ENCODE data around the gene KRTAP2-4. TPM values are rescaled to one million over a fixed set of nuclear protein-coding genes. Genes with fewer than 3 reads are reported as not detected.

The KRTAP2-4 gene
- total RNA-seq, 1 experiment from 2014 or later: not detected

DNA sequence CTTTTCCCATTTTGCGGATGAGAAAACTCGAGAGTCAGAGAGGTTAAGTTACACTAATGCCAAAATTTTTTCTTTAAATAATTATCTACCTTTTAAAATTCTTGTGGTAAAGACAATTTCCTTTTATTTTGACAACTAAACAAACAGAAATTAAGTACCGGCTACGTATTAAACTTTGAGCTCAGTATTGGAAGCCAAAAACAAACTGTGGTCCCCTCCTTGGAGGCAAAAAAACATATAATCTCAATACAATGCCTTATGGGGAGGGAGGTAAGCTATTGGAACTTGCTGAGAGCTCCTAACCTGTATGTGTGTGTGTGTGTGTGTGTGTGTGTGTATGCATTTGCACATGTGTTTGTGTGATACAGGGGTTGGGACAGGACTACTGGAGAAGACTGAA lies 2.2 kb downstream of the KRTAP2-4 start:
- H3K18ac ChIP-seq (ENCODE audit: insufficient read length, low read depth, low read length): no peak overlapping the region
- no peak overlapping the region for H3K9ac ChIP-seq (ENCODE audit: extremely low read depth, insufficient read length, low read length)

More for the DNA sequence above, 2.2 kb downstream of the KRTAP2-4 start:
- Histone ChIP-seq H2BK5ac (ENCODE audit: insufficient read length, low read length) (no peak overlapping the region), H3K27ac (ENCODE audit: insufficient read length, low read depth, low read length) (no peak overlapping the region), H4K20me1 (ENCODE audit: control insufficient read depth, insufficient read depth, insufficient read length) (no peaks in the 10 kb centered on the region), H2BK15ac (ENCODE audit: low read depth, low read length) (no peak overlapping the region), H3K9me3 (ENCODE audit: control insufficient read depth, low read depth, low read length) (no peaks in the 10 kb centered on the region), H3K23ac (ENCODE audit: insufficient read length, low read depth, low read length) (no peak overlapping the region), H3K4ac (ENCODE audit: low read depth, low read length) (no peak overlapping the region), H3K4me1 (ENCODE audit: insufficient read depth, low read length) (no peaks in the 10 kb centered on the region), H3K79me2 (ENCODE audit: insufficient read depth, low read length) (no peaks in the 10 kb centered on the region), H2AK5ac (ENCODE audit: insufficient read length, low read length) (no peak overlapping the region), H3K4me2 (ENCODE audit: insufficient read depth, insufficient read length, low read length) (no peak overlapping the region), H2BK120ac (ENCODE audit: low read depth, low read length, poor library complexity, severe bottlenecking) (no peak overlapping the region), H4K8ac (replicated peaks; ENCODE audit: insufficient read length, low read depth, low read length) (no peak overlapping the region), H4K91ac (ENCODE audit: insufficient read length, low read depth, low read length) (no peak overlapping the region), H4K5ac (ENCODE audit: insufficient read length, low read depth, low read length) (no peak overlapping the region), H2BK12ac (ENCODE audit: insufficient read length, low read depth, low read length) (no peak overlapping the region), H3K79me1 (ENCODE audit: insufficient read depth, low read depth, low read length, poor library complexity, severe bottlenecking) (no peaks in the 10 kb centered on the region), H3K27me3 (ENCODE audit: insufficient read depth, low read length) (no peaks in the 10 kb centered on the region), H3K23me2 (ENCODE audit: insufficient read length, low read depth, low read length, poor library complexity, severe bottlenecking) (no peaks in the 10 kb centered on the region), H2BK20ac (ENCODE audit: low read depth, low read length, poor library complexity, severe bottlenecking) (no peak overlapping the region), H3K56ac (ENCODE audit: insufficient read length, low read depth, low read length) (no peak overlapping the region), H3T11ph (ENCODE audit: low read length) (no peak overlapping the region), H3K14ac (ENCODE audit: insufficient read depth, low read length) (no peak overlapping the region), H2AFZ (ENCODE audit: low read length) (no peak overlapping the region)
- Mint-ChIP-seq H3K4me3 (no peak overlapping the region), H3K27me3 (ENCODE audit: low read depth) (no peaks in the 10 kb centered on the region), H3K4me1 (peaks cover 4 to 13% of the 10 kb centered on the region in 2 experiments), H3K36me3 (ENCODE audit: insufficient read depth in 1 of 3, low read depth in 3 of 3) (no peaks in the 10 kb centered on the region), H3K27ac (no peak overlapping the region), H3K9me3 (no peaks in the 10 kb centered on the region)
- TF ChIP-seq, protein P1, sequence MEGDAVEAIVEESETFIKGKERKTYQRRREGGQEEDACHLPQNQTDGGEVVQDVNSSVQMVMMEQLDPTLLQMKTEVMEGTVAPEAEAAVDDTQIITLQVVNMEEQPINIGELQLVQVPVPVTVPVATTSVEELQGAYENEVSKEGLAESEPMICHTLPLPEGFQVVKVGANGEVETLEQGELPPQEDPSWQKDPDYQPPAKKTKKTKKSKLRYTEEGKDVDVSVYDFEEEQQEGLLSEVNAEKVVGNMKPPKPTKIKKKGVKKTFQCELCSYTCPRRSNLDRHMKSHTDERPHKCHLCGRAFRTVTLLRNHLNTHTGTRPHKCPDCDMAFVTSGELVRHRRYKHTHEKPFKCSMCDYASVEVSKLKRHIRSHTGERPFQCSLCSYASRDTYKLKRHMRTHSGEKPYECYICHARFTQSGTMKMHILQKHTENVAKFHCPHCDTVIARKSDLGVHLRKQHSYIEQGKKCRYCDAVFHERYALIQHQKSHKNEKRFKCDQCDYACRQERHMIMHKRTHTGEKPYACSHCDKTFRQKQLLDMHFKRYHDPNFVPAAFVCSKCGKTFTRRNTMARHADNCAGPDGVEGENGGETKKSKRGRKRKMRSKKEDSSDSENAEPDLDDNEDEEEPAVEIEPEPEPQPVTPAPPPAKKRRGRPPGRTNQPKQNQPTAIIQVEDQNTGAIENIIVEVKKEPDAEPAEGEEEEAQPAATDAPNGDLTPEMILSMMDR (conservative IDR thresholded peaks at IDR 0.05): no peak
- WGBS (ENCODE audit: extremely low coverage, insufficient read length, low lambda C conversion rate): no CpG with 5 or more reads among the region's 4 CpGs
- DNase-seq: no peak
